OCI-LY7 (cell line): Measurements from ENCODE around the gene PCLAF.

Experiments used
- CTCF ChIP-seq: fragments of 200-600 bp; sonication (generic); conservative IDR thresholded peaks from 2 replicates; pipeline ENCODE4 v1.5.1; 2014; ENCODE audit warnings: mild to moderate bottlenecking, antibody characterized with exemption, low read length, moderate library complexity, mixed read lengths
- EZH2phosphoT487 ChIP-seq: fragments of 200-600 bp; sonication (generic); IDR thresholded peaks from 2 replicates; pipeline ENCODE4 v1.6.1; 2018; ENCODE audit warnings: low read depth, borderline replicate concordance, mild to moderate bottlenecking, mixed run types, antibody characterized with exemption, low read length, moderate library complexity, mixed read lengths

GRCh38 chr15:64340355-64340754 is 40.9 kb downstream of the PCLAF start:
- TF ChIP-seq CTCF (no peak), EZH2phosphoT487 (no peak)
